Esophagus muscularis mucosa (tissue), 4 donors: ENCODE data around the gene WWOX. TPM values are rescaled to one million over a fixed set of nuclear protein-coding genes. Genes with fewer than 3 reads are reported as not detected.
"Not testable (repeated sequence)": the region's sequence is repeated elsewhere in the genome, so short reads cannot be mapped to it uniquely, and the experiment has no call there.

Source experiments
- DNase-seq: peaks from one replicate; pipeline ENCODE4 v3.0.0-alpha.2; 2017; ENCODE audit errors: extremely low spot score
- H3K27ac ChIP-seq, 4 donors: fragments of 200-600 bp; sonication (generic); replicated peaks in 1 of 4; 1 replicate in 3 of 4; 2 replicates in 1 of 4; pipeline ENCODE4 v1.5.1; 2016 to 2019; ENCODE audit warnings: mild to moderate bottlenecking in 1 of 4
- H3K27me3 ChIP-seq, 4 donors: fragments of 200-600 bp; sonication (generic); one replicate each; pipeline versions ENCODE4 v1.5.1 to v1.6.0; 2016 to 2019
- H3K36me3 ChIP-seq, 4 donors: fragments of 200-600 bp; sonication (generic); one replicate each; pipeline ENCODE4 v1.5.1; 2016 to 2019
- H3K4me1 ChIP-seq, 4 donors: fragments of 200-600 bp; sonication (generic); one replicate each; pipeline ENCODE4 v1.5.1; 2016 to 2019
- H3K4me3 ChIP-seq, 4 donors: fragments of 200-600 bp; sonication (generic); 1 replicate in 2 of 4; 2 replicates in 2 of 4; pipeline ENCODE4 v1.5.1; 2016 to 2019; ENCODE audit warnings: mild to moderate bottlenecking in 4 of 4, moderate library complexity in 1 of 4
- H3K9me3 ChIP-seq, 4 donors: fragments of 200-600 bp; sonication (generic); 1 replicate in 3 of 4; 2 replicates in 1 of 4; pipeline ENCODE4 v1.5.1; 2016 to 2019
- CTCF ChIP-seq, 3 experiments: fragments of 200-600 bp in 2 of 3; fragments of 450-650 bp in 1 of 3; sonication (generic) in 2 of 3; IDR thresholded peaks; one replicate each; pipeline ENCODE4 v1.5.1; 2017 to 2019; ENCODE audit warnings: antibody characterized with exemption in 3 of 3, mild to moderate bottlenecking in 2 of 3, moderate library complexity in 1 of 3
- EP300 ChIP-seq: sonication (generic); formaldehyde crosslinking; IDR thresholded peaks from one replicate; pipeline ENCODE4 v1.6.1; 2017; ENCODE audit warnings: antibody characterized with exemption
- POLR2A ChIP-seq: fragments of 450-650 bp; IDR thresholded peaks from one replicate; pipeline ENCODE4 v1.6.1; 2017; ENCODE audit warnings: antibody characterized with exemption, moderate library complexity, mild to moderate bottlenecking, low read depth
- POLR2AphosphoS5 ChIP-seq, 2 donors: sonication (generic); formaldehyde crosslinking; IDR thresholded peaks; one replicate each; pipeline ENCODE4 v1.6.1; 2017; ENCODE audit warnings: antibody characterized with exemption in 2 of 2
- WGBS: methylation state at CpG from one replicate; pipeline ENCODE4 v1.1.5; 2018; 5-methylcytosine and 5-hydroxymethylcytosine counted together
- intact Hi-C: fragments of 100-400 bp; cut with DNase I; formaldehyde crosslinking; loops from one replicate; pipeline ENCODE4 v1.15.1; 2023
- total RNA-seq, 4 donors: library from RNA; depleted of rRNA; stranded (reverse); fragments of >200 nt; gene quantifications; one replicate each; pipeline versions ENCODE4 v1.1.0 to v1.2.1, GENCODE V29; 2016

The WWOX gene
- total RNA-seq, 4 donors from 2014 or later: 14.4 to 27.8 (median 15.4) TPM

GRCh38 chr16:79212114-79212791, 1112.8 kb downstream of the WWOX start:
- Histone ChIP-seq H3K36me3 (no peaks in the 10 kb centered on the region), H3K4me3 (no peak overlapping the region), H3K9me3 (peaks cover 0 to 7% (median 0%) of the 10 kb centered on the region in 4 donors), H3K27me3 (no peaks in the 10 kb centered on the region), H3K27ac (no peak overlapping the region), H3K4me1 (no peaks in the 10 kb centered on the region)
- intact Hi-C loops: no loop called here
- 85% methylated on average over 10 of the region's 10 CpGs for WGBS
- DNase-seq: no peak
- no peak for TF ChIP-seq EP300
- no peak for TF ChIP-seq POLR2AphosphoS5 (IDR thresholded peaks at IDR 0.05)
- no peak for TF ChIP-seq CTCF (IDR thresholded peaks at IDR 0.05)
- TF ChIP-seq POLR2A: no peak

- Histone ChIP-seq H3K27me3 (no peaks in the 10 kb centered on the region), H3K9me3 (peaks cover 0 to 7% (median 0%) of the 10 kb centered on the region in 4 donors), H3K4me3 (no peak overlapping the region), H3K36me3 (no peaks in the 10 kb centered on the region), H3K4me1 (peaks cover 0 to 3% (median 0%) of the 10 kb centered on the region in 4 donors), H3K27ac (no peak overlapping the region)
- TF ChIP-seq POLR2A: no peak
- no peak for TF ChIP-seq POLR2AphosphoS5 (IDR thresholded peaks at IDR 0.05)
- no peak for DNase-seq
- WGBS: 74% methylated on average over 3 of the region's 3 CpGs
- intact Hi-C loops: no loop called here
These were observed 1113.8 kb downstream of the WWOX start for GRCh38 chr16:79213214-79213613.

- DNase-seq: no peak
- H3K9me3 ChIP-seq: peaks cover 0 to 7% (median 0%) of the 10 kb centered on the region in 4 donors
- H3K27ac ChIP-seq: no peak overlapping the region
- intact Hi-C loops: no loop called here
- no peaks in the 10 kb centered on the region for H3K36me3 ChIP-seq
- 89% methylated on average over 4 of the region's 4 CpGs for WGBS
- no peaks in the 10 kb centered on the region for H3K27me3 ChIP-seq
- no peak overlapping the region for H3K4me3 ChIP-seq
- H3K4me1 ChIP-seq: peaks cover 0 to 3% (median 0%) of the 10 kb centered on the region in 4 donors
- no peak for TF ChIP-seq POLR2A
- no peak for TF ChIP-seq CTCF (IDR thresholded peaks at IDR 0.05)
These were observed 1115.8 kb downstream of the WWOX start for GRCh38 chr16:79215289-79215688.

- Histone ChIP-seq H3K4me3 (no peak overlapping the region), H3K9me3 (peaks cover 0 to 7% (median 0%) of the 10 kb centered on the region in 4 donors), H3K27me3 (no peaks in the 10 kb centered on the region), H3K4me1 (peaks cover 0 to 3% (median 0%) of the 10 kb centered on the region in 4 donors), H3K36me3 (no peaks in the 10 kb centered on the region), H3K27ac (no peak overlapping the region)
- DNase-seq: no peak
- WGBS: 84% methylated on average over 6 of the region's 6 CpGs
- TF ChIP-seq POLR2A: no peak
- TF ChIP-seq POLR2AphosphoS5 (IDR thresholded peaks at IDR 0.05): no peak
- no peak for TF ChIP-seq EP300
- no peak for TF ChIP-seq CTCF (IDR thresholded peaks at IDR 0.05)
- intact Hi-C loops: no loop called here
These were observed 1118.0 kb downstream of the WWOX start for GRCh38 chr16:79217375-79218011.

GRCh38 chr16:79218351-79218750, 1118.9 kb downstream of the WWOX start:
- WGBS: 91% methylated on average over 1 of the region's 1 CpG

GRCh38 chr16:79225994-79226393, 1126.5 kb downstream of the WWOX start:
- H3K27me3 ChIP-seq, H3K4me3 ChIP-seq, H3K4me1 ChIP-seq, H3K36me3 ChIP-seq, H3K27ac ChIP-seq, intact Hi-C loops, H3K9me3 ChIP-seq, DNase-seq: not testable (repeated sequence)
- 89% methylated on average over 3 of the region's 3 CpGs for WGBS

More at GRCh38 chr16:79218351-79218750, 1118.9 kb downstream of the WWOX start:
- no peak overlapping the region for H3K27ac ChIP-seq
- no peaks in the 10 kb centered on the region for H3K27me3 ChIP-seq
- no peak for DNase-seq
- TF ChIP-seq CTCF (IDR thresholded peaks at IDR 0.05): no peak
- no peak for TF ChIP-seq POLR2AphosphoS5 (IDR thresholded peaks at IDR 0.05)
- no peak for TF ChIP-seq POLR2A
- no peak for TF ChIP-seq EP300
- no peaks in the 10 kb centered on the region for H3K36me3 ChIP-seq
- H3K4me3 ChIP-seq: no peak overlapping the region
- peaks cover 0 to 6% (median 0%) of the 10 kb centered on the region in 4 donors for H3K9me3 ChIP-seq
- H3K4me1 ChIP-seq: peaks cover 0 to 3% (median 0%) of the 10 kb centered on the region in 4 donors
- intact Hi-C loops: no loop called here
